GM13976 (cell line): ENCODE measurements around the gene EXOC3L2.
A peak's percentile ranks its signal among the peaks of the same experiment; 100 is the strongest.

Experiments used
- DNase-seq: peaks from one replicate; pipeline ENCODE4 v3.0.0; 2012; ENCODE audit warnings: low spot score
- in situ Hi-C: fragments of 300-500 bp; cut with MboI; formaldehyde crosslinking; loops from one replicate; pipeline ENCODE4 v1.12.0; 2022; ENCODE audit warnings: low sequenced_read_pairs, mixed read lengths, inconsistent platforms; ENCODE audit not compliant: unreplicated experiment
- TF ChIP-seq, protein P1 (sequence below): IDR thresholded peaks from 2 replicates; pipeline ENCODE4 v1.5.1; 2012; ENCODE audit warnings: borderline replicate concordance, mild to moderate bottlenecking; ENCODE audit not compliant: insufficient read depth; ENCODE audit errors: extremely low read depth, missing control alignments, control extremely low read depth

EXOC3L2 gene

GRCh38 chr19:45251452-45252354 is 6.5 kb upstream of the EXOC3L2 start:
- peak; percentile 77 for DNase-seq
- in situ Hi-C loops: no loop called here
- TF ChIP-seq, protein P1, sequence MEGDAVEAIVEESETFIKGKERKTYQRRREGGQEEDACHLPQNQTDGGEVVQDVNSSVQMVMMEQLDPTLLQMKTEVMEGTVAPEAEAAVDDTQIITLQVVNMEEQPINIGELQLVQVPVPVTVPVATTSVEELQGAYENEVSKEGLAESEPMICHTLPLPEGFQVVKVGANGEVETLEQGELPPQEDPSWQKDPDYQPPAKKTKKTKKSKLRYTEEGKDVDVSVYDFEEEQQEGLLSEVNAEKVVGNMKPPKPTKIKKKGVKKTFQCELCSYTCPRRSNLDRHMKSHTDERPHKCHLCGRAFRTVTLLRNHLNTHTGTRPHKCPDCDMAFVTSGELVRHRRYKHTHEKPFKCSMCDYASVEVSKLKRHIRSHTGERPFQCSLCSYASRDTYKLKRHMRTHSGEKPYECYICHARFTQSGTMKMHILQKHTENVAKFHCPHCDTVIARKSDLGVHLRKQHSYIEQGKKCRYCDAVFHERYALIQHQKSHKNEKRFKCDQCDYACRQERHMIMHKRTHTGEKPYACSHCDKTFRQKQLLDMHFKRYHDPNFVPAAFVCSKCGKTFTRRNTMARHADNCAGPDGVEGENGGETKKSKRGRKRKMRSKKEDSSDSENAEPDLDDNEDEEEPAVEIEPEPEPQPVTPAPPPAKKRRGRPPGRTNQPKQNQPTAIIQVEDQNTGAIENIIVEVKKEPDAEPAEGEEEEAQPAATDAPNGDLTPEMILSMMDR: no peak

GRCh38 chr19:45250832-45251451 is 5.7 kb upstream of the EXOC3L2 start, which contains the start of gene MARK4:
MARK4 (plus strand) TSS chr19:45251271; CDS start chr19:45251589, 318 bp downstream.
- in situ Hi-C loops: no loop called here
- TF ChIP-seq, protein P1: no peak
- peak; percentile 98 for DNase-seq

DNA sequence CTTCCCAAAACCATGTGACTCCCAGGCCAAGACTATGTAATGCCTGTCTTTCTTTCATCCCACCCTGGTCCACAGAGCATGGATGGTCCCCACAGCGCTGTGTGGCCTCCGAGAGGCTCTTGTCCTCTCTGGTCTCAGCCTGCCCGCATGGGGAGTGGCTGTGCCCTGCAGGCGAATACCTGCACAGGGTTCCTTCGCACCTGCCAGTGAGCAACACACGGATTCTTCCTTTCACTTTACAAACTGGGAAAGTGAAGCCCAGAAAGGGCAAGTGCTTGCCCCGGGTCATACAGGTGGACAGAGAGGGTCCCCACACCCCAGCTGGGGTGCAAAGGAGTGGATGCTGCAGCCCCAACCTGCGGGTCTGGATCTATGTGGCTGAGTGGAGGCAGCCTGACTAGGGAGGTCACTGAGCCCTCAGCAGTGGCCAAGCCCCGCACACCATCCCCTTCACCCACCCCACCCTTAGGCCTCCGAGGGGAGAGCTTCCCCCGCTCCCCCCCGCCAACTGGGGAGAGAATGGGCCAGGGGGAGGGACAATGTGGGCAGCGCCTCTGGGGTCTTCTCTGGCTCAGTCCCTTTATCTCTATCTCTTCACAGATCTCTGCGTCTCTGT is 5.1 kb upstream of the EXOC3L2 start:
- in situ Hi-C loops: no loop called here
- TF ChIP-seq, protein P1: no peak
- no peak for DNase-seq

DNA sequence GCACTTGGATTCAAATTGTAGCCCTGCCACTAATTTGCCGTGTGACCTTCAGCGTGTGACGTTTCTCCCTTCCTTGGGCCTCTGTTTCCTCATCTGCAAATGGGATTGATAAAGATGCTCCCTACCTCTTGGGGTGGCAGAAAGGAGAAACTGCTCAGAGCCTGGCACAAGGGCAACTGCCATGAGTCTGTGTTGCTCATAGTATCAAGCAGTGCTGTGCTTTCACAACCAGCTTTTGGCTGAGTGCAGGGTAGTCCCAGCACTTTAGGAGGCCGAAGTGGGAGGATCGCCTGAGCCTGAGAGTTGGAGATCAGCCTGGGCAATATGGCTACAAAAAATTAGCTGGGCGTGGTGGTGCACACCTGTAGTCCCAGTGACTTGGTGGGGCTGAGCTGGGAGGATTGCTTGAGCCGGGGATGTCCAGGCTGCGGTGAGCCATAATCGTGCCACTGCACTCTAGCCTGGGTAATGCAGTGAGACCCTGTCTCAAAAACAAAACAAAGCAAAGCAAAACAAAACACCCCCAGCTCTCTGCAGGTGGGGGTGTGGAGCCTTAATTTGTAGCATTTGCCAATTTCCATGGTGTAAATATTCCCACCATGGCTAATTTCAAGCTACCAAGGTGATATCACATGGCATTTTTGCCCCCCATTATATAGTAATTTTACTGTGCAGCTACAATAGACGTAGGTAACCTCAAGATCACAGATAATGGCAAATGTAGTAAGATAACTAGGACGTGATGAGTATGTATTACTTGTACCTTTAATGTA is 4.2 kb upstream of the EXOC3L2 start:
- in situ Hi-C loops: no loop called here
- no peak for DNase-seq
- TF ChIP-seq, protein P1: no peak

DNA sequence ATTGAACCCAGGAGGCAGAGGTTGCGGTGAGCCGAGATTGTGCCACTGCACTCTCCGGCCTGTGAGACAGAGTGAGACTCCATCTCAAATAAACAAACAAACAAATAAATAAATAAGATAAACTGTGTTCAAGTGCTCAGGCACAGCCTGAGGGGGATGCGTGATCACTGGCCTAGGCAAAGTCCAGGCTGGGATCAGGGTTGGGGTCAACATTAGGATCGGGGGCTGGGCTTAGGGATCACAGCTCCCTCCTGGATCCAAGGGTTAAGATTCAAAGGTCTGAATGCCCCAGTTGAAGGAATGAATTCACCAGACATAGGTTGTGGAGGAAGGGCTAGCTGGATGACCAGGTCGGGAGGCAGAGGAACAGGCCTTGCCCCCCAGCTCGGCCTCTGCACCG is 1.9 kb upstream of the EXOC3L2 start:
- in situ Hi-C loops: no loop called here
- TF ChIP-seq, protein P1: no peak

DNA sequence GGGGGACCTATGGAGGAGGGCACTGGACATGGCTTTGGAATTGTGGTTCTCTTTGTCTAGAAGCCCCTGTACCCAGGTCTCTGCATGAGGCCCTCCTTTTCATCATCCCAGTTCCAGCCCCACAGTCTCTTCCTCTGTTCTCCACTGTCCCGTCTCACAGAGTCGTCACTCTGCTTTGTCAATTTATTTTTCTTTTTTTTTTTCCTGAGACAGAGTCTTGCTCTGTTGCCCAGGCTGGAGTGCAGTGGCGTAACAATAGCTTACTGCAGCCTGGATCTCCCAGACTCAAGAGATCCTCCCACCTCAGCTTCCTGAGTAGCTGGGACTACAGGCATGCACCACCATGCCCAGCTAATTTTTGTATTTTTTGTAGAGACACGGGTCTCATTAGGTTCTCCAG is 619 bp upstream of the EXOC3L2 start:
- in situ Hi-C loops: no loop called here
- TF ChIP-seq, protein P1: no peak
- DNase-seq: no peak

More for the DNA sequence above, 1.9 kb upstream of the EXOC3L2 start:
- DNase-seq: no peak
